Breast epithelium (tissue), 4 donors: ENCODE results near the gene URM1. TPM values are rescaled to one million over a fixed set of nuclear protein-coding genes. Genes with fewer than 3 reads are reported as not detected.

Source experiments
- DNase-seq, 2 donors: peaks; one replicate each; pipeline ENCODE4 v3.0.0-alpha.2; 2019; ENCODE audit warnings: low spot score in 2 of 2
- H3K27ac ChIP-seq, 2 donors: fragments of 200-600 bp; sonication (generic) in 1 of 2; one replicate each; pipeline ENCODE4 v1.5.1; 2016 to 2019; ENCODE audit warnings: mild to moderate bottlenecking in 1 of 2
- H3K27me3 ChIP-seq, 2 donors: fragments of 200-600 bp; sonication (generic) in 1 of 2; one replicate each; pipeline versions ENCODE4 v1.5.1 to v1.6.0; 2017 to 2019; ENCODE audit warnings: control low read depth in 1 of 2, mild to moderate bottlenecking in 1 of 2
- H3K36me3 ChIP-seq: fragments of 200-600 bp; one replicate; pipeline ENCODE4 v1.5.1; 2019
- H3K4me1 ChIP-seq, 2 donors: fragments of 200-600 bp; sonication (generic); one replicate each; pipeline ENCODE4 v1.5.1; 2016 to 2019; ENCODE audit warnings: control low read depth in 1 of 2
- H3K4me3 ChIP-seq, 3 donors: fragments of 200-600 bp; sonication (generic); 1 replicate in 2 of 3; 2 replicates in 1 of 3; pipeline ENCODE4 v1.5.1; 2016 to 2019; ENCODE audit warnings: mild to moderate bottlenecking in 3 of 3, moderate library complexity in 2 of 3
- H3K9me3 ChIP-seq, 2 donors: fragments of 200-600 bp; sonication (generic) in 1 of 2; one replicate each; pipeline ENCODE4 v1.5.1; 2016 to 2019; ENCODE audit warnings: control low read depth in 1 of 2
- CTCF ChIP-seq, 3 donors: fragments of 450-650 bp; IDR thresholded peaks; one replicate each; pipeline ENCODE4 v1.5.1; 2016 to 2017; ENCODE audit warnings: antibody characterized with exemption in 3 of 3, mild to moderate bottlenecking in 3 of 3, moderate library complexity in 3 of 3
- POLR2A ChIP-seq: fragments of 450-650 bp; IDR thresholded peaks from one replicate; pipeline ENCODE4 v1.6.1; 2016; ENCODE audit warnings: antibody characterized with exemption, mild to moderate bottlenecking, moderate library complexity
- POLR2AphosphoS5 ChIP-seq, 3 donors: sonication (generic); formaldehyde crosslinking; IDR thresholded peaks; one replicate each; pipeline ENCODE4 v1.6.1; 2017; ENCODE audit warnings: antibody characterized with exemption in 3 of 3
- intact Hi-C: fragments of 100-400 bp; cut with DNase I; formaldehyde crosslinking; loops from one replicate; pipeline ENCODE4 v1.15.1; 2023; ENCODE audit warnings: low total_unique reads
- total RNA-seq, 3 donors: library from RNA; depleted of rRNA; stranded (reverse); fragments of >200 nt; gene quantifications; one replicate each; pipeline ENCODE4 v1.1.0, GENCODE V29; 2016

The URM1 gene
- total RNA-seq, 3 donors from 2014 or later = 21.3 to 24.1 (median 23.8) TPM

- DNase-seq = no peak
- intact Hi-C loops = no loop called here
- Histone ChIP-seq H3K36me3 (peaks cover 6% of the 10 kb centered on the region), H3K27ac (no peak overlapping the region), H3K4me1 (no peaks in the 10 kb centered on the region), H3K27me3 (no peaks in the 10 kb centered on the region), H3K9me3 (no peaks in the 10 kb centered on the region), H3K4me3 (no peak overlapping the region)
- no peak for TF ChIP-seq POLR2AphosphoS5 (IDR thresholded peaks at IDR 0.05)
- TF ChIP-seq CTCF (IDR thresholded peaks at IDR 0.05) = no peak
- TF ChIP-seq POLR2A = no peak
Observed at GRCh38 chr9:128390150-128390812, 19.1 kb downstream of the URM1 start.

- H3K27ac ChIP-seq = no peak overlapping the region
- H3K4me3 ChIP-seq = no peak overlapping the region
- H3K4me1 ChIP-seq = no peaks in the 10 kb centered on the region
- TF ChIP-seq POLR2A (no peak), POLR2AphosphoS5 (IDR thresholded peaks at IDR 0.05) (no peak), CTCF (IDR thresholded peaks at IDR 0.05) (no peak)
- H3K36me3 ChIP-seq = peaks cover 6% of the 10 kb centered on the region
- intact Hi-C loops = no loop called here
- H3K9me3 ChIP-seq = no peaks in the 10 kb centered on the region
- no peaks in the 10 kb centered on the region for H3K27me3 ChIP-seq
- no peak for DNase-seq
Observed at GRCh38 chr9:128390813-128391711, 19.9 kb downstream of the URM1 start.

- no peak overlapping the region for H3K4me3 ChIP-seq
- H3K9me3 ChIP-seq = no peaks in the 10 kb centered on the region
- H3K27me3 ChIP-seq = no peaks in the 10 kb centered on the region
- no peak for DNase-seq
- no peaks in the 10 kb centered on the region for H3K4me1 ChIP-seq
- intact Hi-C loops = no loop called here
- H3K36me3 ChIP-seq = peaks cover 6% of the 10 kb centered on the region
- TF ChIP-seq POLR2AphosphoS5 (IDR thresholded peaks at IDR 0.05) (no peak), CTCF (IDR thresholded peaks at IDR 0.05) (no peak), POLR2A (no peak)
- no peak overlapping the region for H3K27ac ChIP-seq
Observed at GRCh38 chr9:128391956-128392301, 20.8 kb downstream of the URM1 start.

- Histone ChIP-seq H3K27ac (no peak overlapping the region), H3K4me1 (no peaks in the 10 kb centered on the region), H3K36me3 (peaks cover 6% of the 10 kb centered on the region), H3K27me3 (no peaks in the 10 kb centered on the region), H3K4me3 (no peak overlapping the region), H3K9me3 (no peaks in the 10 kb centered on the region)
- TF ChIP-seq POLR2A (no peak), POLR2AphosphoS5 (IDR thresholded peaks at IDR 0.05) (no peak), CTCF (IDR thresholded peaks at IDR 0.05) (no peak)
- intact Hi-C loops = no loop called here
- no peak for DNase-seq
Observed at GRCh38 chr9:128392302-128393144, 21.3 kb downstream of the URM1 start.
